CD4-positive, alpha-beta T cell (primary cell): ENCODE data around the gene SSH2. TPM values are rescaled to one million over a fixed set of nuclear protein-coding genes. Genes with fewer than 3 reads are reported as not detected.
"Not testable (repeated sequence)": the region's sequence is repeated elsewhere in the genome, so short reads cannot be mapped to it uniquely, and the experiment has no call there.

ENCODE experiments used
- ATAC-seq: fragments of 200-7000 bp; cut with Tn5 transposase; one replicate; pipeline ENCODE4 v1.10.0; 2022; ENCODE audit warnings: mild to moderate bottlenecking; ENCODE audit not compliant: poor library complexity
- CTCF ChIA-PET: fragments of 350-600 bp; sonication (Branson Sonifier 250); formaldehyde crosslinking; loops from one replicate; lab custom pipeline; 2021; ENCODE audit warnings: antibody characterized with exemption, inconsistent platforms; lab: Charles Lee
- POLR2A ChIA-PET: fragments of 350-600 bp; sonication (Branson Sonifier 250); formaldehyde crosslinking; loops from one replicate; lab custom pipeline; 2021; ENCODE audit warnings: antibody characterized with exemption, inconsistent platforms; lab: Charles Lee
- DNase-seq, 14 experiments: peaks; one replicate each; pipeline ENCODE4 v3.0.0-alpha.2; 2013 to 2020; ENCODE audit warnings: mixed read lengths in 2 of 14
- H3K27ac ChIP-seq, 2 donors: one replicate each; pipeline versions ENCODE4 v1.5.1 to v1.7.0; 2013; ENCODE audit warnings: low read length in 2 of 2, low read depth in 1 of 2, mild to moderate bottlenecking in 1 of 2
- H3K27me3 ChIP-seq, 2 experiments: 1 replicate in 1 of 2; 2 replicates in 1 of 2; pipeline versions ENCODE4 v1.6.1 to v1.7.0; 2013; ENCODE audit warnings: low read length in 2 of 2, control low read depth in 1 of 2, mild to moderate bottlenecking in 1 of 2, moderate library complexity in 1 of 2; ENCODE audit not compliant: insufficient read depth in 2 of 2, control insufficient read depth in 1 of 2
- H3K36me3 ChIP-seq: one replicate; pipeline ENCODE4 v1.6.1; 2013; ENCODE audit warnings: low read length, control low read depth; ENCODE audit not compliant: insufficient read depth
- H3K4me1 ChIP-seq: one replicate; pipeline ENCODE4 v1.6.1; 2013; ENCODE audit warnings: low read length, control low read depth; ENCODE audit not compliant: insufficient read depth
- H3K4me3 ChIP-seq: one replicate; pipeline ENCODE4 v1.5.1; 2013; ENCODE audit warnings: mild to moderate bottlenecking, low read length, moderate library complexity
- H3K9me3 ChIP-seq, 2 experiments: 1 replicate in 1 of 2; 2 replicates in 1 of 2; pipeline versions ENCODE4 v1.6.1 to v1.7.0; 2013; ENCODE audit warnings: low read length in 2 of 2, mild to moderate bottlenecking in 2 of 2, control low read depth in 1 of 2, moderate library complexity in 1 of 2; ENCODE audit not compliant: control insufficient read depth in 1 of 2, insufficient read depth in 1 of 2
- H3K27ac Mint-ChIP-seq: one replicate; pipeline ENCODE4 v1.8.0; 2020; ENCODE audit warnings: mixed read lengths
- H3K27me3 Mint-ChIP-seq: one replicate; pipeline ENCODE4 v1.8.0; 2021; ENCODE audit warnings: mixed read lengths
- H3K36me3 Mint-ChIP-seq: one replicate; pipeline ENCODE4 v1.8.0; 2021; ENCODE audit warnings: low read depth, mixed read lengths
- H3K4me1 Mint-ChIP-seq: one replicate; pipeline ENCODE4 v1.8.0; 2021; ENCODE audit warnings: low read depth, mixed read lengths
- H3K4me3 Mint-ChIP-seq: one replicate; pipeline ENCODE4 v1.8.0; 2020; ENCODE audit warnings: mild to moderate bottlenecking, mixed read lengths
- H3K9me3 Mint-ChIP-seq: one replicate; pipeline ENCODE4 v1.8.0; 2020; ENCODE audit warnings: mixed read lengths
- CTCF ChIP-seq: fragments of 200-600 bp; IDR thresholded peaks from one replicate; pipeline ENCODE4 v1.8.0; 2022; ENCODE audit warnings: antibody characterized with exemption, mild to moderate bottlenecking
- intact Hi-C, 2 experiments: fragments of 100-400 bp; cut with DNase I in 1 of 2; cut with micrococcal nuclease in 1 of 2; formaldehyde crosslinking; loops; one replicate each; pipeline versions ENCODE4 v1.15.1 to v1.9.0; 2023 to 2025; cut with DNase I, micrococcal nuclease
- total RNA-seq, 174 experiments: library from RNA in 2 of 174; stranded (reverse) in 2 of 174; gene quantifications; one replicate each; pipeline ENCODE4 v1.2.3 and lab custom pipeline; 2021 to 2026

Gene SSH2
- total RNA-seq, 2 experiments from 2014 or later: 73.4 to 81.5 TPM

GRCh38 chr17:29962656-29963055 is 32.6 kb upstream of the SSH2 start:
- Histone ChIP-seq H3K4me3 (no peak overlapping the region), H3K27me3 (no peaks in the 10 kb centered on the region), H3K36me3 (no peaks in the 10 kb centered on the region), H3K4me1 (no peaks in the 10 kb centered on the region), H3K9me3 (no peaks in the 10 kb centered on the region), H3K27ac (no peak overlapping the region)
- Mint-ChIP-seq H3K9me3 (no peaks in the 10 kb centered on the region), H3K36me3 (no peaks in the 10 kb centered on the region), H3K27me3 (no peaks in the 10 kb centered on the region), H3K4me1 (no peaks in the 10 kb centered on the region), H3K27ac (no peak overlapping the region), H3K4me3 (no peak overlapping the region)
- no peak for TF ChIP-seq CTCF
- ChIA-PET POLR2A (no interaction called here), CTCF (no interaction called here)
- no peak for DNase-seq
- intact Hi-C loops: no loop called here
- no peak for ATAC-seq

DNA sequence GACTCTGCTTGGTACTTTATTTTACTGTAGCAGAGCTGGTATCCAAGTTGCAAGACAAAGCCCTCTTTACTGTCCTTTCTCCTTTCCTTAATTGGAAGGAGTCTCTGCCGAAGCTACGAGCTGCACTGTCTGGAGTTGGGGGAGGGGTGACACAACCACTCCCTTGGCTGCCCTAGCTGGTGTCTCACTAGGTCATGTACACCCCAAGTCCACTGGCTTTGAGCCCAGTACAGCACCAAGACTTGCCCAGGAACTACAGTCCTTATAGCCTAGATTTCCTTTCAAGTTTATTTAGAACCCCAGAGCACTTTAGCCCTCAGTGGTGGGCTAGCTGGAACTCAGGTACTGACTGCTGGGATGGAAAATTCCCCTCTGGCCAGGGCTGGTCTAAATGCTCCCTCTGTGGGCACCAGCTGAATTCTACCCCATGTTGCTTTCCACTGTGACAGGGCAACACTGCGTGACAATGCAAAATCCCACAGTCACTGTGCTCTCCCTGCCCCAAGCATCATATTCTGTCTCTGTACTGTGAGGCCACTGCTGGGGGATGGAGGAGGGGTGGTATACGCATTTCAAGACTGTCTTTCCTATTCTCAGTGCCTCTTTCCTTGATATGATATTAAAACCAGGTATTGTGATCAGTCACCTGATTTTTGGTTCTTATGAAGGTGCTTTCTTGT is 29.8 kb upstream of the SSH2 start:
- H3K27me3 Mint-ChIP-seq: no peaks in the 10 kb centered on the region
- Histone ChIP-seq H3K27ac (no peak overlapping the region), H3K4me3 (no peak overlapping the region), H3K9me3 (peaks cover 0 to under 1% of the 10 kb centered on the region in 2 experiments), H3K36me3 (no peaks in the 10 kb centered on the region), H3K4me1 (no peaks in the 10 kb centered on the region), H3K27me3 (no peaks in the 10 kb centered on the region)
- ATAC-seq: no peak
- no peak overlapping the region for H3K4me3 Mint-ChIP-seq
- no peak for DNase-seq
- intact Hi-C loops: no loop called here
- H3K36me3 Mint-ChIP-seq: no peaks in the 10 kb centered on the region
- POLR2A ChIA-PET: no interaction called here
- no peak overlapping the region for H3K27ac Mint-ChIP-seq
- H3K4me1 Mint-ChIP-seq: no peaks in the 10 kb centered on the region
- CTCF ChIA-PET: no interaction called here
- no peaks in the 10 kb centered on the region for H3K9me3 Mint-ChIP-seq
- no peak for TF ChIP-seq CTCF

DNA sequence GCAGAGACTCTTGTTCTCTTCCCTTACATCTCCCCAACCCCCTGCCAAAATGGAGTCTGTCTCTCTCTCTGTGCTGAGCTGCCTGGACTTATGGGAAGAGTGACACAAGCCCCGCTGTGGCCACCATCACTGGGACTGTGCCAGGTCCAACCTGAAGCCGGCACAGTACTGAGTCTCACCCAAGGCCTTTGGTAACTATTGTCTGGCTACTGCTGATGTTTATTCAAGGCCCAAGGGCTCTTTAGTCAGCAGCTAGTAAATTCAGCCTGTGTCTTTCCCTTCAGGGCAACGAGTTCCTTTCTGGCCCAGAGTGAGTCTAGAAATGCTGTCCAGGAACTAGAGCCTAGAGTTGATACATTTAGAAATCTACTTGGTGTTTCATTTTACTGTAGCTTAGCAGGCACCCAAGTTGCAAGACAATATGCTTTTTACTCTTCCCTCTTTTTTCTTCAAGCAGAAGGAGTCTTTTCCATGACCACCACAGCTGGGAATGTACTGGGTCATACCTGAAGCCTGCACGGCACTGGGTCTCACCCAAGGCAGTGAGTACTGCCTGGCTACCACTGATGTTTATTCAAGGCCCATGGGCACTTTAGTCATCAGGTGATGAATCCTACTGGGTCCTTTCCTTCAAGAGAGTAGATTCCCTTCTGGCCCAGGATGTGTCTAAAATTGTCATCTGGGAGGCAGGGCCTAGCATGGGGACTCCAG is 29.1 kb upstream of the SSH2 start:
- Histone ChIP-seq H3K9me3 (peaks cover 0 to 7% of the 10 kb centered on the region in 2 experiments), H3K4me3 (no peak overlapping the region), H3K27me3 (no peaks in the 10 kb centered on the region), H3K36me3 (no peaks in the 10 kb centered on the region), H3K27ac (no peak overlapping the region), H3K4me1 (no peaks in the 10 kb centered on the region)
- TF ChIP-seq CTCF: no peak
- ATAC-seq (no peak), DNase-seq (no peak)
- H3K27me3 Mint-ChIP-seq: no peaks in the 10 kb centered on the region
- ChIA-PET CTCF (no interaction called here), POLR2A (no interaction called here)
- H3K9me3 Mint-ChIP-seq: no peaks in the 10 kb centered on the region
- no peaks in the 10 kb centered on the region for H3K4me1 Mint-ChIP-seq
- intact Hi-C loops: no loop called here
- H3K4me3 Mint-ChIP-seq: no peak overlapping the region
- no peaks in the 10 kb centered on the region for H3K36me3 Mint-ChIP-seq
- H3K27ac Mint-ChIP-seq: no peak overlapping the region

DNA sequence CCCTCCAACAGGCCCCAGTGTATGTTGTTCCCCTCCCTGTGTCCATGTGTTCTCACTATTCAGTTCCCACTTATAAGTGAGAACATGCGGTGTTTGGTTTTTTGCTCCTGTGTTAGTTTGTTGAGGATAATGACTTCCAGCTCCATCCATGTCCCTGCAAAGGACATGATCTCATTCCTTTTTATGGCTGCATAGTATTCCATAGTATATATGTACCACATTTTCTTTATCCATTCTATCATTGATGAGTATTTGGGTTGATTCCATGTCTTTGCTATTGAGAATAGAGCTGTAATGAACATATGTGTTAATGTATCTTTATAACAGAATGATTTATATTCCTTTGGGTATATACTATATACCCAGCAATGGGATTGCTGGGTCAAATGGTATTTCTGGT is 27.5 kb upstream of the SSH2 start:
- H3K36me3 Mint-ChIP-seq, H3K27me3 Mint-ChIP-seq, H3K27me3 ChIP-seq, H3K9me3 ChIP-seq, DNase-seq, H3K27ac ChIP-seq, H3K4me1 ChIP-seq, H3K27ac Mint-ChIP-seq, POLR2A ChIA-PET, intact Hi-C loops, ATAC-seq, H3K4me3 Mint-ChIP-seq, H3K9me3 Mint-ChIP-seq, H3K36me3 ChIP-seq, H3K4me1 Mint-ChIP-seq, H3K4me3 ChIP-seq: not testable (repeated sequence)
- CTCF ChIA-PET: interaction anchor here (1.3 kb wide), 1 partner anchor 26 kb away, joined by 5 read pairs; no protein-coding TSS in a partner anchor
